Measurements from ENCODE around the gene MB21D2. TPM values are rescaled to one million over a fixed set of nuclear protein-coding genes. Genes with fewer than 3 reads are reported as not detected.

MB21D2 gene
- total and polyA plus RNA-seq, 8 donors, result 3.2 to 6.9 (median 5.7) TPM

- no peak for TF ChIP-seq CTCF (IDR thresholded peaks at IDR 0.05)
- H3K9me3 ChIP-seq, result no peaks in the 10 kb centered on the region
- no peaks in the 10 kb centered on the region for H3K27me3 ChIP-seq
- intact Hi-C loops (cut with DNase I), result no loop called here
- DNase-seq (peak in 3 of 4 donors; percentile 14 to 54 (median 34)), ATAC-seq (peak; percentile 92)
- no peak overlapping the region for H3K4me3 ChIP-seq
- no peaks in the 10 kb centered on the region for H3K36me3 ChIP-seq
- peak overlapping the region; percentile 28 to 69 for H3K27ac ChIP-seq
- peaks cover 0 to 17% of the 10 kb centered on the region in 2 donors for H3K4me1 ChIP-seq
Observed at GRCh38 chr3:192957441-192958021, 39.9 kb upstream of the MB21D2 start.

GRCh38 chr3:192953926-192954325 lies 36.3 kb upstream of the MB21D2 start:
- H3K27me3 ChIP-seq, result no peaks in the 10 kb centered on the region
- peaks cover 0 to 17% of the 10 kb centered on the region in 2 donors for H3K4me1 ChIP-seq
- intact Hi-C loops (cut with DNase I), result no loop called here
- no peak overlapping the region for H3K4me3 ChIP-seq
- no peaks in the 10 kb centered on the region for H3K36me3 ChIP-seq
- no peak for TF ChIP-seq CTCF (IDR thresholded peaks at IDR 0.05)
- H3K27ac ChIP-seq, result no peak overlapping the region
- ATAC-seq, result no peak
- DNase-seq, result no peak
- no peaks in the 10 kb centered on the region for H3K9me3 ChIP-seq

GRCh38 chr3:192947421-192947820 lies 29.8 kb upstream of the MB21D2 start:
- Histone ChIP-seq H3K36me3 (no peaks in the 10 kb centered on the region), H3K9me3 (no peaks in the 10 kb centered on the region), H3K4me3 (no peak overlapping the region), H3K4me1 (no peaks in the 10 kb centered on the region), H3K27me3 (no peaks in the 10 kb centered on the region), H3K27ac (no peak overlapping the region)
- DNase-seq (no peak), ATAC-seq (no peak)
- intact Hi-C loops (cut with DNase I), result no loop called here
- TF ChIP-seq CTCF (IDR thresholded peaks at IDR 0.05), result no peak

GRCh38 chr3:192943393-192943792 lies 25.7 kb upstream of the MB21D2 start:
- ATAC-seq (no peak), DNase-seq (no peak)
- Histone ChIP-seq H3K27ac (no peak overlapping the region), H3K4me1 (no peaks in the 10 kb centered on the region), H3K4me3 (no peak overlapping the region), H3K9me3 (no peaks in the 10 kb centered on the region), H3K36me3 (no peaks in the 10 kb centered on the region), H3K27me3 (no peaks in the 10 kb centered on the region)
- intact Hi-C loops (cut with DNase I), result no loop called here
- TF ChIP-seq CTCF (IDR thresholded peaks at IDR 0.05), result no peak

- DNase-seq (no peak), ATAC-seq (no peak)
- Histone ChIP-seq H3K9me3 (no peaks in the 10 kb centered on the region), H3K4me3 (no peak overlapping the region), H3K4me1 (no peaks in the 10 kb centered on the region), H3K36me3 (no peaks in the 10 kb centered on the region), H3K27me3 (no peaks in the 10 kb centered on the region), H3K27ac (no peak overlapping the region)
- intact Hi-C loops (cut with DNase I), result no loop called here
- no peak for TF ChIP-seq CTCF (IDR thresholded peaks at IDR 0.05)
Observed at GRCh38 chr3:192942625-192943024, 25.0 kb upstream of the MB21D2 start.

Data from left lung (tissue), 10 donors.